Neural crest cell (in vitro differentiated cells): ENCODE results near the gene HOXC9. TPM values are rescaled to one million over a fixed set of nuclear protein-coding genes. Genes with fewer than 3 reads are reported as not detected.

Source experiments
- DNase-seq: peaks from one replicate; pipeline ENCODE4 v3.0.0; 2021; ENCODE audit warnings: low read depth, mixed read lengths, low spot score
- H3K27ac Mint-ChIP-seq: one replicate; pipeline ENCODE4 v1.8.0; 2021; ENCODE audit warnings: mild to moderate bottlenecking, mixed read lengths; ENCODE audit not compliant: unreplicated experiment
- H3K27me3 Mint-ChIP-seq: 2 replicates; pipeline ENCODE4 v1.8.0; 2021; ENCODE audit warnings: low read depth, mild to moderate bottlenecking, mixed read lengths
- H3K36me3 Mint-ChIP-seq: 2 replicates; pipeline ENCODE4 v1.8.0; 2021; ENCODE audit warnings: low read depth, mild to moderate bottlenecking, mixed read lengths
- H3K4me1 Mint-ChIP-seq: 2 replicates; pipeline ENCODE4 v1.8.0; 2021; ENCODE audit warnings: mixed read lengths
- H3K4me3 Mint-ChIP-seq: one replicate; pipeline ENCODE4 v1.8.0; 2021; ENCODE audit warnings: mild to moderate bottlenecking, mixed read lengths
- H3K9me3 Mint-ChIP-seq: 2 replicates; pipeline ENCODE4 v1.8.0; 2021; ENCODE audit warnings: mixed read lengths
- CTCF ChIP-seq: fragments of 200-600 bp; sonication (generic); conservative IDR thresholded peaks from 2 replicates; pipeline ENCODE4 v1.5.0; 2021; ENCODE audit warnings: antibody characterized with exemption, mild to moderate bottlenecking
- total RNA-seq: library from RNA; stranded (reverse); gene quantifications from 2 replicates; pipeline ENCODE4 v1.2.1, GENCODE V29; 2021

Gene HOXC9
- total RNA-seq, 1 donor from 2014 or later, result 6.3 TPM

- no peak overlapping the region for H3K4me3 Mint-ChIP-seq
- no peaks in the 10 kb centered on the region for H3K9me3 Mint-ChIP-seq
- no peak for DNase-seq
- no peaks in the 10 kb centered on the region for H3K4me1 Mint-ChIP-seq
- no peak for TF ChIP-seq CTCF
- H3K36me3 Mint-ChIP-seq, result peaks cover 5% of the 10 kb centered on the region
- H3K27ac Mint-ChIP-seq, result no peak overlapping the region
- peaks cover 98% of the 10 kb centered on the region for H3K27me3 Mint-ChIP-seq
Observed at GRCh38 chr12:53970451-53970850, 29.5 kb upstream of the HOXC9 start.

GRCh38 chr12:53971129-53971528 is 28.8 kb upstream of the HOXC9 start:
- Mint-ChIP-seq H3K9me3 (no peaks in the 10 kb centered on the region), H3K36me3 (peaks cover 7% of the 10 kb centered on the region), H3K27me3 (peaks cover 98% of the 10 kb centered on the region), H3K27ac (no peak overlapping the region), H3K4me3 (no peak overlapping the region), H3K4me1 (no peaks in the 10 kb centered on the region)
- no peak for DNase-seq
- no peak for TF ChIP-seq CTCF

- H3K27ac Mint-ChIP-seq, result no peak overlapping the region
- H3K9me3 Mint-ChIP-seq, result no peaks in the 10 kb centered on the region
- no peak for DNase-seq
- TF ChIP-seq CTCF, result no peak
- H3K4me1 Mint-ChIP-seq, result no peaks in the 10 kb centered on the region
- H3K4me3 Mint-ChIP-seq, result no peak overlapping the region
- H3K27me3 Mint-ChIP-seq, result peaks cover 98% of the 10 kb centered on the region
- peaks cover 7% of the 10 kb centered on the region for H3K36me3 Mint-ChIP-seq
Observed at GRCh38 chr12:53971686-53972085, 28.3 kb upstream of the HOXC9 start.

GRCh38 chr12:53972152-53972702 is 27.7 kb upstream of the HOXC9 start:
- no peak overlapping the region for H3K4me3 Mint-ChIP-seq
- H3K27ac Mint-ChIP-seq, result no peak overlapping the region
- H3K36me3 Mint-ChIP-seq, result peaks cover 7% of the 10 kb centered on the region

GRCh38 chr12:53972722-53973235 is 27.2 kb upstream of the HOXC9 start, which contains the start of gene HOXC11:
HOXC11 (plus strand) TSS chr12:53973126; CDS start chr12:53973242, 116 bp downstream.
- H3K9me3 Mint-ChIP-seq, result no peaks in the 10 kb centered on the region
- no peak for TF ChIP-seq CTCF
- H3K36me3 Mint-ChIP-seq, result peaks cover 7% of the 10 kb centered on the region
- H3K27me3 Mint-ChIP-seq, result peaks cover 98% of the 10 kb centered on the region
- H3K4me3 Mint-ChIP-seq, result peak within 1 kb of the TSS; percentile 34
- H3K4me1 Mint-ChIP-seq, result no peaks in the 10 kb centered on the region
- no peak within 1 kb of the TSS for H3K27ac Mint-ChIP-seq
- DNase-seq, result no peak

More at GRCh38 chr12:53972152-53972702, 27.7 kb upstream of the HOXC9 start:
- no peak for TF ChIP-seq CTCF
- Mint-ChIP-seq H3K9me3 (no peaks in the 10 kb centered on the region), H3K27me3 (peaks cover 98% of the 10 kb centered on the region), H3K4me1 (no peaks in the 10 kb centered on the region)
- no peak for DNase-seq
